GM12865 (cell line): ENCODE results near the gene ICOSLG.
"Not testable (repeated sequence)": the region's sequence is repeated elsewhere in the genome, so short reads cannot be mapped to it uniquely, and the experiment has no call there.

Experiments
- DNase-seq: peaks from one replicate; pipeline ENCODE4 v3.0.0; 2010; ENCODE audit warnings: low read depth
- H3K4me3 ChIP-seq: 2 replicates; pipeline ENCODE4 v1.5.1; 2011; ENCODE audit warnings: mild to moderate bottlenecking, low read depth, low read length, control low read depth

Gene ICOSLG

DNA sequence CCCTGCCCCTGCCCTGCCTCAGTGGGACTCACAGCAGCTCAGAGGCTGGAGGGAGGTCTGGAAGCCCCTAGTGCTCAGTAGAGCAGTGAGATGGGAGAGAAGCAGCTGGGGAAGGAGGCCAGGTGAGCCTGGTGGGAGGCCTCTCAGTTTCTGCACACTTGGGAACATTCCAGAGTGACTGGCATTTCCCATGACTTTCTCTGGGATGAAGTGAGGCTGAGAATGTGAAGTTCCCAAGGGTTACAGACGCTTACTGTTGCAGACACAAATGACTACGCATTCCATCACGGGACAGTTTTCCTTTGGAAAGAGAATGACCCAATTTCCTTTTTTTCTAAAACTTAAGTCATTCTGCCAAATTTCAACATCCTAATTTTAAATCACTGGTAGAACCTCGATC lies 59.2 kb downstream of the ICOSLG start:
- DNase-seq, H3K4me3 ChIP-seq: not testable (repeated sequence)

DNA sequence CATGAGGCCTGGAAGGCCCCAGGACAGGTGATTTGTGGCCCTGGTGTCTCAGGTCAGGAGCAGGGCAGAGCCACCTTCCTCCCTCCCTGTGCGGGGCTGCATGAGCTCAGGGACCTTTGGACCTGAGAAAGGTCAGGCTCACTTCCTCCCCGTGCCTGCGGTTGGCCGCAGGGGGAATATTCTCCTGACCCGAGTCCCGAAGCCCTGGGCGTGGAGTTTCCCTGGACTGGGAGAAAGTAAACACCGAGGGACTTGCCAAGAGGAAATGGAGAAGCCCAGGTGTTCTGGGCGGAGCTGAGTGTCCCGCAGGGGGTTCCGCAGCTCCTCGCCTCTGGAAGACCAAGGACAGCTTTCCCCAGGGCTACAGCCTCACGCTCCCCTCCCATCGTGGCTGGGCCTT lies 64.6 kb downstream of the ICOSLG start:
- not testable (repeated sequence) for DNase-seq, H3K4me3 ChIP-seq

DNA sequence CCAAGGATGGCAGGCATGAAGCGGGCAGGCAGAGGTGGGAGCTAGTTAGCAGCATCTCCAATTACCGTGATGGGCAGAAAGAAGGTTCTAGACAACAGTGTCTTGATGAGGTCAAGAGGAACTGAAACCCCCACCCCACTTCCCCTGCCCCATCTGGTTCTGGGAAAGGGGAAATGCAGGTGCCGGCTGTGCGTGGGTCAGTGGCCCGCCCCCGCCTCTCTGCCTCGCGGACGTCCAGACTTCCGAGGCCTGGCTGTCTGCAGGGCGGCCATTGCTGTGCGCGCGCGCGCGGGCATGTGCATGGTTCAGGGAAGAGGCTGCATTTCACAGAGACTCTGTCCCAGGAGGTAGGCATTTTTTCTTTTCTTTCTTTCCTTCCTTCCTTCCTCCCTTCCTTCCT lies 65.6 kb downstream of the ICOSLG start:
- H3K4me3 ChIP-seq: not testable (repeated sequence)
- peak; percentile 8 for DNase-seq
